Caco-2 (cell line): Measurements from ENCODE around the gene RAB11FIP5. TPM values are rescaled to one million over a fixed set of nuclear protein-coding genes. Genes with fewer than 3 reads are reported as not detected.

Source experiments
- Bru-seq: library from RNA; stranded (reverse); fragments of 400-500 nt; gene quantifications from one replicate; lab custom pipeline; 2021; lab: Mats Ljungman, UMichigan
- BruChase-seq, 2 experiments: library from RNA; stranded (reverse); fragments of 400-500 nt; gene quantifications; one replicate each; lab custom pipeline; 2021; lab: Mats Ljungman, UMichigan
- BruUV-seq: library from RNA; stranded (reverse); fragments of 400-500 nt; replicated peaks from 2 replicates; lab custom pipeline; 2021; lab: Mats Ljungman, UMichigan
- CTCF ChIA-PET: fragments of 300-600 bp; sonication (Branson Sonifier 250); formaldehyde crosslinking; loops from one replicate; lab custom pipeline; 2022; ENCODE audit warnings: antibody characterized with exemption; lab: Charles Lee
- POLR2A ChIA-PET: fragments of 300-600 bp; sonication (Branson Sonifier 250); formaldehyde crosslinking; loops from one replicate; lab custom pipeline; 2022; ENCODE audit warnings: antibody characterized with exemption; lab: Charles Lee
- DNase-seq, 2 experiments: peaks; one replicate each; pipeline versions ENCODE4 v3.0.0 to v3.0.0-alpha.2; 2020 to 2022
- H3K27me3 ChIP-seq: replicated peaks from 2 replicates; pipeline ENCODE4 v1.6.0; 2011; ENCODE audit warnings: low read length; ENCODE audit not compliant: control insufficient read depth, insufficient read depth
- H3K36me3 ChIP-seq: 2 replicates; pipeline ENCODE4 v1.5.1; 2011; ENCODE audit warnings: low read length; ENCODE audit not compliant: control insufficient read depth, insufficient read depth
- H3K4me1 ChIP-seq: fragments of 250-450 bp; sonication (Bioruptor Pico); 2 replicates; pipeline ENCODE4 v1.5.1; 2020; ENCODE audit warnings: mild to moderate bottlenecking
- H3K4me3 ChIP-seq: 2 replicates; pipeline ENCODE4 v1.5.1; 2011; ENCODE audit warnings: low read depth, mild to moderate bottlenecking, control low read depth, low read length
- H3K9me3 ChIP-seq: fragments of 250-450 bp; sonication (Bioruptor Pico); 2 replicates; pipeline ENCODE4 v1.5.1; 2020; ENCODE audit warnings: mild to moderate bottlenecking, moderate library complexity
- H3K27ac Mint-ChIP-seq: one replicate; pipeline ENCODE4 v1.8.0; 2022; ENCODE audit warnings: mixed read lengths; ENCODE audit not compliant: unreplicated experiment
- H3K27me3 Mint-ChIP-seq: one replicate; pipeline ENCODE4 v1.8.0; 2022; ENCODE audit warnings: mixed read lengths; ENCODE audit not compliant: insufficient read depth, unreplicated experiment
- H3K36me3 Mint-ChIP-seq: one replicate; pipeline ENCODE4 v1.8.0; 2022; ENCODE audit warnings: mild to moderate bottlenecking, mixed read lengths; ENCODE audit not compliant: insufficient read depth, unreplicated experiment
- H3K4me1 Mint-ChIP-seq: one replicate; pipeline ENCODE4 v1.8.0; 2022; ENCODE audit warnings: low read depth, mixed read lengths; ENCODE audit not compliant: unreplicated experiment
- H3K4me3 Mint-ChIP-seq: one replicate; pipeline ENCODE4 v1.8.0; 2022; ENCODE audit warnings: mild to moderate bottlenecking, moderate library complexity, mixed read lengths; ENCODE audit not compliant: unreplicated experiment
- H3K9me3 Mint-ChIP-seq: one replicate; pipeline ENCODE4 v1.8.0; 2022; ENCODE audit warnings: mixed read lengths; ENCODE audit not compliant: unreplicated experiment
- CTCF ChIP-seq, 2 experiments: fragments of 200-600 bp in 1 of 2; IDR thresholded peaks; 1 replicate in 1 of 2; 2 replicates in 1 of 2; pipeline versions ENCODE4 v1.5.1 to v1.8.0; 2011 to 2022; ENCODE audit warnings: antibody characterized with exemption in 1 of 2, control low read depth in 1 of 2, inconsistent platforms in 1 of 2, low read depth in 1 of 2, low read length in 1 of 2, mild to moderate bottlenecking in 1 of 2, moderate library complexity in 1 of 2; ENCODE audit not compliant: insufficient read depth in 1 of 2, severe bottlenecking in 1 of 2, unreplicated experiment in 1 of 2
- intact Hi-C: fragments of 100-400 bp; cut with micrococcal nuclease; formaldehyde crosslinking; loops from one replicate; pipeline ENCODE4 v1.10.0; 2022; ENCODE audit not compliant: unreplicated experiment
- long read RNA-seq: library from polyadenylated mRNA; stranded (forward); transcript quantifications from one replicate; pipeline ENCODE4 v2.0.0, GENCODE V29; 2022
- total RNA-seq: library from RNA; stranded (reverse); gene quantifications from 2 replicates; pipeline ENCODE4 v1.2.3, GENCODE V29; 2022

The RAB11FIP5 gene, protein sequence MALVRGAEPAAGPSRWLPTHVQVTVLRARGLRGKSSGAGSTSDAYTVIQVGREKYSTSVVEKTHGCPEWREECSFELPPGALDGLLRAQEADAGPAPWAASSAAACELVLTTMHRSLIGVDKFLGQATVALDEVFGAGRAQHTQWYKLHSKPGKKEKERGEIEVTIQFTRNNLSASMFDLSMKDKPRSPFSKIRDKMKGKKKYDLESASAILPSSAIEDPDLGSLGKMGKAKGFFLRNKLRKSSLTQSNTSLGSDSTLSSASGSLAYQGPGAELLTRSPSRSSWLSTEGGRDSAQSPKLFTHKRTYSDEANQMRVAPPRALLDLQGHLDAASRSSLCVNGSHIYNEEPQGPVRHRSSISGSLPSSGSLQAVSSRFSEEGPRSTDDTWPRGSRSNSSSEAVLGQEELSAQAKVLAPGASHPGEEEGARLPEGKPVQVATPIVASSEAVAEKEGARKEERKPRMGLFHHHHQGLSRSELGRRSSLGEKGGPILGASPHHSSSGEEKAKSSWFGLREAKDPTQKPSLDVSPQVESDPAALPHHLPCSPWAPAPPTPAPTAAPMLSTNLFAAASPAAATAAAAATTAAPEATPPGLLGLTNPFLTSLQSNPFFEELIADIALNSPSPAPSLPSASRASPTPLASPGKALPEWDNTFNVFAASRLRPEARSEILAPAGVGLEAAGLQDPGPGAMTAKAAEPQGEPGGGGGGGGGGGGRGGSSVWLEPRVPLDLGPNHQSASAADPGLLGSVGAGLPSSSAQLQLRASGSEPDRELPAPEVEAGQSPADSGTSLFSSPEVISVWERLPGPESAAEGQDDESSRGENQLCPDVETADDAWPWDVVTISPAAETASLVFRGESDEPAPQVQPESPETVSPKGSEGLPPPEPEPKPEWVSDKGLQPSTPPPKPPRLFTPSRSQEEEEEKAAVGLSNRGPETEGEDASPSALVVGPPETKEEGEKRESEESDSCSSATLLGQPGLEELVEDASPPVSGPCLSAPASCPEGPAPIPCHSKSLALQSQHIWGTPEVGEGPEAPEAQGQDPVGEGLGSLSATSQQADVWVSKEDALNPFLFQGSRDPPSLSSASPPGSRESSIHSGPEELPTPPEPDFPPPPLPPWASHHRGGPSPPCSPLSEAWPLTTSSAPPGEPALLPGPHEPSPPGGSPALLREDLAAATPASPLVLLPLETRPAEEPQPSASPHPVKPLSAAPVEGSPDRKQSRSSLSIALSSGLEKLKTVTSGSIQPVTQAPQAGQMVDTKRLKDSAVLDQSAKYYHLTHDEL (N-terminal part only)
- total RNA-seq (17.3 and 17.4 TPM in 2 replicates), Bru-seq, nascent RNA (percentile 59 among the genes with signal in this experiment), BruChase-seq, experiment 1, labeled RNA remaining after a 2-hour chase (percentile 63 among the genes with signal in this experiment), BruChase-seq, experiment 2, labeled RNA remaining after a 6-hour chase (percentile 58 among the genes with signal in this experiment)
- long read RNA-seq, full-length matches to known transcripts = 7 of 17 reads
- long read RNA-seq, partial matches to known transcripts = 8 of 17 reads
- long read RNA-seq, other reads (novel, unspliced or antisense) = 2 of 17 reads

DNA sequence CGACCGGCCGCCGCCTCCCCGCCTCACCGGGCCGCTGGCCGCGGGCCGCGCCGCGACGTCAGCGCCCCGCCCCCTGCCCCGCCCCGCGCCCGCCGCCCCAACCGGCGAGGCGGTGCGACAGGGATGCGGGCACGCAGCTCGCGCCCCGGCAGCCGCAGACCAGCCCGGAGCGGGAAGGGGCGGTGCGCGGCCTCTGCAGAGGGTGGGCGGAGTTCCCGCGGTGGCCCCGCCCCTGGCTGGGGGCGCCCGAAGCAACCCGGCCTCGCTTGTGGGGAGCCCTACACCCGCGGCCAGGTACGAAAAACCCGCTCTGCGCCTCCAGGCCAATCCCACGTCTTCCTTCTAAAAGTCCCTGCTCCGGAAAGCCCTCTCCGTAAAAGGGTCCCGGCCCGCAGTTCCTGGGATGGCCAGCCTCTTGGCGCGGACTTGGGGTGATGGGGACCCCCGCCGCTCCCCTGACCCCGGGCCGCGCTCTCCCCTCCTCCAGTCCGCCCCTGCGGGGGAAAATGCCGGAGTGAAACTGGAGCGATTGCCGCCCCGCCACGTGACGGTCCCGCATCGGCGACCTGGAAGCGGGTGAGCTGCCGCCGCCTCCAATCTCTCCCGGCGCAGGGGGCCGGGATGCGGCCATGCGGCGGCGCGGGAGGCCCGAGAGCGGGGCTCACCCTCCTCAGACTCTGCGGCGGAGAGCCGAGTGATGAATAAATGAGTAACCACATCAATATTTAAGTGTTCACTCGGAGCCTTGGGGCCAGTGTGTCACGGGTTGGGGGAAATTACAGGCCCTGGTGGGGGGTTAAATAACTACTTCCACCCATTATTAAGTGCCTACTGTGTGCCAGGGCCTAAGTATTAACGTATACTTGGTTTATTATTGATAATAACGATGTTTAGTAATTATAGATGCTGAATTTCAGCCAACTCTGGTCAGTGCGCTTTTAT is at the start of gene RAB11FIP5:
RAB11FIP5 (minus strand) TSS at position 36 of the 942 bp plus-strand sequence. CDS start 171 bp downstream, outside the sequence.
- TF ChIP-seq CTCF (IDR thresholded peaks at IDR 0.05; ENCODE audit: insufficient read depth in 1 of 2, low read depth in 1 of 2, low read length in 1 of 2, severe bottlenecking in 1 of 2, unreplicated experiment in 1 of 2) = no peak
- Histone ChIP-seq H3K4me3 (peak within 1 kb of the TSS; percentile 92), H3K9me3 (no peaks in the 10 kb centered on the region), H3K4me1 (peaks cover 13% of the 10 kb centered on the region), H3K27me3 (no peaks in the 10 kb centered on the region; the same call in 1 of the 2 replicates), H3K36me3 (no peaks in the 10 kb centered on the region)
- H3K4me1 Mint-ChIP-seq = peaks cover 15% of the 10 kb centered on the region
- BruUV-seq = TSS peak; percentile 68
- intact Hi-C loops = loop anchor here (2.0 to 5.0 kb wide), 2 partner anchors 28 to 196 kb away; partner anchors contain the start of gene EMX1
- H3K4me3 Mint-ChIP-seq = peak within 1 kb of the TSS; percentile 81
- H3K27ac Mint-ChIP-seq = peak within 1 kb of the TSS; percentile 78
- H3K9me3 Mint-ChIP-seq = no peaks in the 10 kb centered on the region
- DNase-seq = peak; percentile 81 to 91
- CTCF ChIA-PET = interaction anchor here (0.6 to 2.0 kb wide), 7 partner anchors 24 to 1556 kb away, joined by 3 to 14 read pairs (median 3); no protein-coding TSS in a partner anchor
- POLR2A ChIA-PET = no interaction called here
- no peaks in the 10 kb centered on the region for H3K27me3 Mint-ChIP-seq
- peaks cover 6% of the 10 kb centered on the region for H3K36me3 Mint-ChIP-seq

GRCh38 chr2:73156539-73157124 is 43.9 kb upstream of the RAB11FIP5 start:
- CTCF ChIA-PET = interaction anchor here (0.7 to 1.7 kb wide), 4 partner anchors 21 to 164 kb away, joined by 3 to 12 read pairs (median 4); no protein-coding TSS in a partner anchor
- Mint-ChIP-seq H3K4me1 (no peaks in the 10 kb centered on the region), H3K4me3 (no peak overlapping the region), H3K27ac (no peak overlapping the region), H3K27me3 (peaks cover 19% of the 10 kb centered on the region), H3K36me3 (no peaks in the 10 kb centered on the region), H3K9me3 (peaks cover 10% of the 10 kb centered on the region)
- DNase-seq = peak in 1 of 2 experiments; percentile 34
- no TSS peak for BruUV-seq
- H3K27me3 ChIP-seq = no peaks in the 10 kb centered on the region
- H3K4me1 ChIP-seq = no peaks in the 10 kb centered on the region
- POLR2A ChIA-PET = no interaction called here
- no peak overlapping the region for H3K4me3 ChIP-seq
- peaks cover 6% of the 10 kb centered on the region for H3K9me3 ChIP-seq
- intact Hi-C loops = no loop called here
- peak; percentile 25 to 43 for TF ChIP-seq CTCF (IDR thresholded peaks at IDR 0.05; ENCODE audit: insufficient read depth in 1 of 2, low read depth in 1 of 2, low read length in 1 of 2, severe bottlenecking in 1 of 2, unreplicated experiment in 1 of 2)
- no peaks in the 10 kb centered on the region for H3K36me3 ChIP-seq
